NAMALWA (cell line): Measurements from ENCODE around the gene CRAMP1.
"Not testable (repeated sequence)": the region's sequence is repeated elsewhere in the genome, so short reads cannot be mapped to it uniquely, and the experiment has no call there.

ENCODE experiments used
- DNase-seq: peaks from one replicate; pipeline ENCODE4 v3.0.0-alpha.2; 2015; ENCODE audit warnings: low spot score

Gene CRAMP1

GRCh38 chr16:1713331-1713730 is 101.2 kb downstream of the CRAMP1 start:
- no peak for DNase-seq

DNA sequence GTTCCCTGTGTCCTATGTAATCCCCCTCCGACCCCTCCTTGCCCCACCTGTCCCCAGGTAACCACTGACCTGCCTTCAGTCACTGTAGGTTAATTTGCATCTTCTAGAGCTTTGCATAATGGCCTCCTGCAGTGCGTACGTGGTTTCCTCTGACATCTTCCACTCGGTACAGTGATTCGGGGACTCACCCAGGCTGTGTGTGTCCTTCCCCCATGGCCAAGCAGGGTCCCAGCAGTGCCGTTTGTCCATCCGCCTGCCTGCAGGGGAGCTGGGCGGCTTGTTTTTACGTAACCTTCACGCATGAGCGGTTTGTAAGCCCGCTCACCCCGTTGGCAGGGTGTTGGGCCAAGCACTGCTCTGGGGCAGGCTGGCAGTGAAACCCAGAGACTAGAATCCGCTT is 101.8 kb downstream of the CRAMP1 start:
- DNase-seq, result peak; percentile 76

- DNase-seq, result no peak
These were observed 103.1 kb downstream of the CRAMP1 start for GRCh38 chr16:1715220-1715619.

GRCh38 chr16:1718236-1718635 is 106.1 kb downstream of the CRAMP1 start:
- not testable (repeated sequence) for DNase-seq

DNA sequence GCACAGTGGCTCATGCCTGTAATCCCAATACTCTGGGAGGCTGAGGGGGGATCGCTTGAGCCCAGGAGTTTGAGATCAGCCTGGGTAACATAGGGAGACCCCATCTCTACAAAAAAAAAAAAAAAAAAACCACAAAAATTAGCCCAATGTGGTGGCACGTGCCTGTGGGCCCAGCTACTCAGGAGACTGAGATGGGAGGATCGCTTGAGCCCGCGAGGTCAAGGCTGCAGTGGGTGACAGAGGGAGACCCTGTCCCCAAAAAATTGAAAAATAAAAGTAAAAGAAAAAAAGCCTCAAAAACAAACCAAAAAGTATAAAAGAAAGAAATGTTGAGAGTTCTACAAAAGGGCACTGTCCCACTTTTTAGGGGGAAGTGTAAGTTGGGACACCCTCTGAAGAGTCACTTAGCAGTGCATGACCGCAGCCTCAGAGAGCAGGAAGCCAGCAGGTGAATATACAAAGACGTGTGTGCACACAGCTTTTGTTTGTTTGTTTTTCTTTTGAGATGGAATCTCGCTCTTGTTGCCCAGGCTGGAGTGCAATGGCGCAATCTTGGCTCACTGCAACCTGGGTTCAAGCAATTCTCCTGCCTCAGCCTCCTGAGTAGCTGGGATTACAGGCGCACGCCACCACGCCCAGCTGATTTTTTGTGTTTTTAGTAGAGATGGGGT is 107.5 kb downstream of the CRAMP1 start:
- peak; percentile 34 for DNase-seq

GRCh38 chr16:1721372-1721771 is 109.2 kb downstream of the CRAMP1 start:
- no peak for DNase-seq

DNA sequence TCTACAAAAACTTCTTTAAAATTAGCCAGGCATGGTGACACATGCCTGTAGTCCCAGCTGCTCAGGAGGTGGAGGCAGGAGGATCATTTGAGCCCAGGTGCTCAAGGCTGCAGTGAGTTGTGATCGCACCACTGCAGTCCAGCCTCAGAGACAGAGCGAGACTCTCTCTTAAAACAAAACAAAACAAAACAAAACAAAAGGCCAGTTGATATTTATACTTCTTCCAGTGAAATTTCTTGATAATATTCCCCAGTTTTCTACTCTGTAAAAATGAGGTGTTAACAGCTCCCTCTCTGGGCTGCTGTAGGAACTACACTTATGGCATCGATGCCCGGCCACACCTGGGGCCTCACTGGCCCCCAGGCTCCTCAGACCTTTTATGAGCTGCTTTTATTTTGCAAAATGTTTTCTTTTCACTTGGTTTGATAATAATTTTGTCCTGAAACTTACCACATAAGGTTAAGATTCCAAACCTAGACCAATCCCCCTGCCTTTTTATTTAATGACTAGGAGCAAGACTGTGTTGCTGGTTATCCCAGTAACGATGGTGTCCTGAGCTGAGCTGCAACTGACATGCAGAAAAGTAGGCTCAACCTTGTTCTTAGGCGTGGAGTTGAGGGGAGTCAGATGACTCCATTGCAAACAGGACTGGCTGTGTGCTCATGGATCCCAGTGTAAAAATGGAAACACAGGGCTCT is 111.4 kb downstream of the CRAMP1 start:
- DNase-seq, result peak; percentile 77

DNA sequence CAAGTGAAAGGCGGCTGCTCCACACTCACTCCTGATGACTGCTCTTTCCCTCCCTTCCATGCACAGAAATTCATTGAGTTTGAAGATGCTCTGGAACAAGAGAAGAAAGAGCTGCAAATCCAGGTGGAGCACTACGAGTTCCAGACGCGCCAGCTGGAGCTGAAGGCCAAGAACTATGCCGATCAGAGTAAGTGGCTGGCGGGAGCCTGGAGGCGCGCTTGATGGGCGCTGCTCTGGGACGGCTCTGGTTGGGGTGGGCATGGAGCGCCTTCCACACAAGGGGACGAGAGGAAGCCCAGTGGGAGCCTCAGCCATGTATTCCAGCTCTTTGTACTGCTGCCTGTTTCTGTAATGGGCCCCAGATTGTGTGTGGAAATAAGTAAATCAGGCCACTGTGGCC is 112.3 kb downstream of the CRAMP1 start:
- DNase-seq, result no peak

DNA sequence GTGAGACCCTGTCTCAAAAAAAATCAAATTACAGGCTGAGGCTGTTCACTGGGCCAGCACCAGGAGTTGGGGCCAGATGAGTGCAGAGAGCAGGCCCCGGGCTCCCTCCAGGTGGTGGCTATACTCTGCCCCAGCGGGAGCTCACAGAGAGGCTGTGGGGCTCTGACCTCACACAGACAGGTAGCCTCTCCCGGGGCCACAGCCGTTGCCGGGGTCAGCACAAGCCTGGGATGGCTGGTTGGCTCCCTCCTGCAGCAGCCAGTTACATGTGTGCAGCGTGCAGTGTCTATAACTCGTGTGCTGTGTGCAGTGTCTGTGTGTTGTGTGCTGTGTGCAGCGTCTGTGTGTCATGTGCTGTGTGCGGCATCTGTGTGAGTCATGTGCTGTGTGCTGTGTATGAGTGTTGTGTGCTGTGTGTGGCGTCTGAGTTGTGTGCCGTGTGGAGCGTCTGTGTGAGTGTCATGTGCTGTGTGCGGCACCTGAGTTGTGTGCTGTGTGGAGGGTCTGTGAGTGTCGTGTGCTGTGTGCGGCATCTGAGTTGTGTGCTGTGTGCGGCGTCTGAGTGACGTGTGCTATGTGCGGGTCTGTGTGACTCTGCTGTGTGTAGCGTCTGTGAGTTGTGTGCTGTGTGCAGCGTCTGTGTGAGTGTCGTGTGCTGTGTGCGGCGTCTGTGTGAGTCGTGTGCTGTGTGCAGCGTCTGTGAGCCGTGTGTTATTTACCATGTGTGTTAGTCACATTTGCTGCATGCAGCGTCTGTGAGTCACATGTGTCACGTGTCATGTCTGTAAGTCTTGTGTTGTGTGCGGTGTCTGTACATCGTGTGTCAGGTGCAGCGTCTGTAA is 114.7 kb downstream of the CRAMP1 start:
- DNase-seq, result no peak
